Measurements from ENCODE around the gene ATF3.

Gene ATF3

DNA sequence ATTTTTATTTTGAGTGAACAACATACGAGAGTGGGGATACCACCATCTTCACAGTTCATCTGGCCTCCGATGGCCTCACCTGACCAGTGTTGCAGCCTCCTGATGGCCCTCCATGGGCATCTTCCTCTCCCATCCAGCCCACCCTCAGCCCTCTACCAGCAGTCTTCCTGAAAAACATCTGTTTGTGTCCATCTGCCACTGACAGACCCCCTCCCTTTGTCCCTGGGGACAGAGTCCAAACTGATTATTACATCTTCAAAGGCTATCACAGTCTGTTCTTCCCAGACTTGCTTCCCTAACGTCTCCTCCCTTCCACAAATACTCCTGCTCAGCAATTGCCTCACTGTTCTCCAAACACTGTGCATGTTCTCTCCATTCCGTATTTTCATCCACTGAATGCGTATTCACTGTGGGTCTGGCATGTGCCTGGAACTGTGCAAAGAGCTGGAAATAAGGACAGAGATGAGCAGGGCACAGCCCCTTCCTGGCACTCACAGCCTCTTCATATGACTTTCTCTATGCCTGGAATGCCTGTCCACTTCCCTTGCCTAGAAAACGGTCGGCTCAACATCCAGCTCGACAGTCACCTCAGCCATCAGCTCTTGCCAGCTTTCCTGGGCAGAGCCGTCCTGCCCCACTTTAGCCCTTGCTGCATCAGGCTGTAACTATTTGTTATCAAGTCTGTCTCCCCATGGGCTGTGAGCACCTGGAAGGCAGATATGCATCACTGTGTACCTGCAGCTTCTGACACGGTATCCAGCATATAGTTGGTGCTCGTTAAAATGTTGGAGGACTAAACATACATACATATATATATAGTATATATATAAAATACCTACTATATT is 8.3 kb upstream of the ATF3 start:
- TF ChIP-seq, protein P1, sequence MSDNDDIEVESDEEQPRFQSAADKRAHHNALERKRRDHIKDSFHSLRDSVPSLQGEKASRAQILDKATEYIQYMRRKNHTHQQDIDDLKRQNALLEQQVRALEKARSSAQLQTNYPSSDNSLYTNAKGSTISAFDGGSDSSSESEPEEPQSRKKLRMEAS (IDR thresholded peaks at IDR 0.05; ENCODE audit: low read depth, low read length): no peak
- TF ChIP-seq, protein P2, sequence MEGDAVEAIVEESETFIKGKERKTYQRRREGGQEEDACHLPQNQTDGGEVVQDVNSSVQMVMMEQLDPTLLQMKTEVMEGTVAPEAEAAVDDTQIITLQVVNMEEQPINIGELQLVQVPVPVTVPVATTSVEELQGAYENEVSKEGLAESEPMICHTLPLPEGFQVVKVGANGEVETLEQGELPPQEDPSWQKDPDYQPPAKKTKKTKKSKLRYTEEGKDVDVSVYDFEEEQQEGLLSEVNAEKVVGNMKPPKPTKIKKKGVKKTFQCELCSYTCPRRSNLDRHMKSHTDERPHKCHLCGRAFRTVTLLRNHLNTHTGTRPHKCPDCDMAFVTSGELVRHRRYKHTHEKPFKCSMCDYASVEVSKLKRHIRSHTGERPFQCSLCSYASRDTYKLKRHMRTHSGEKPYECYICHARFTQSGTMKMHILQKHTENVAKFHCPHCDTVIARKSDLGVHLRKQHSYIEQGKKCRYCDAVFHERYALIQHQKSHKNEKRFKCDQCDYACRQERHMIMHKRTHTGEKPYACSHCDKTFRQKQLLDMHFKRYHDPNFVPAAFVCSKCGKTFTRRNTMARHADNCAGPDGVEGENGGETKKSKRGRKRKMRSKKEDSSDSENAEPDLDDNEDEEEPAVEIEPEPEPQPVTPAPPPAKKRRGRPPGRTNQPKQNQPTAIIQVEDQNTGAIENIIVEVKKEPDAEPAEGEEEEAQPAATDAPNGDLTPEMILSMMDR (IDR thresholded peaks at IDR 0.05; ENCODE audit: low read depth, low read length): no peak
- no peak for TF ChIP-seq MYC (IDR thresholded peaks at IDR 0.05; ENCODE audit: low read depth, low read length)
- no peak for TF ChIP-seq POLR2A (IDR thresholded peaks at IDR 0.05; ENCODE audit: extremely low read depth, insufficient read length)
- H3K4me3 ChIP-seq (ENCODE audit: low read depth, low read length): no peak overlapping the region
- no peak for DNase-seq (ENCODE audit: low read depth)

DNA sequence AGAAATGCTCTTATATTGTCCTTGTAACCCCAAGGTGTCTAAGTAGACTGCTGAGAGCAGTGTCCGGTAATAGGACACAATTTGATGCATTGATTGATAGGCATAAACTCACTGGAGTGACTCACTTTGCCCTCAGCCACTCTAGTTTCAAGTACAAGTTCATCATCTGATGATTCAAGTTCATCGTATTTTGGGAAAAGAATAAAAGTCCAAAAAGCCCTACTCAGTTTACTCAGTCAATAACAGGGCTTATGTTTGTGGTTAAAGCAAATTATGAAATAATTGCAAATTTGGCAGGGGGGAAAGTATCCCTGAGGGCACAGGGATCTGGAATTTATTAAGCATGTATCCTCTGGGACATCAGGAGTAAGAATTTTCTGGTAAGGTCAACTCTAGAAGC is 7.6 kb upstream of the ATF3 start:
- DNase-seq (ENCODE audit: low read depth): no peak
- TF ChIP-seq POLR2A (IDR thresholded peaks at IDR 0.05; ENCODE audit: extremely low read depth, insufficient read length) (no peak), MYC (IDR thresholded peaks at IDR 0.05; ENCODE audit: low read depth, low read length) (no peak)
- TF ChIP-seq, protein P1 (IDR thresholded peaks at IDR 0.05; ENCODE audit: low read depth, low read length): no peak
- no peak overlapping the region for H3K4me3 ChIP-seq (ENCODE audit: low read depth, low read length)

DNA sequence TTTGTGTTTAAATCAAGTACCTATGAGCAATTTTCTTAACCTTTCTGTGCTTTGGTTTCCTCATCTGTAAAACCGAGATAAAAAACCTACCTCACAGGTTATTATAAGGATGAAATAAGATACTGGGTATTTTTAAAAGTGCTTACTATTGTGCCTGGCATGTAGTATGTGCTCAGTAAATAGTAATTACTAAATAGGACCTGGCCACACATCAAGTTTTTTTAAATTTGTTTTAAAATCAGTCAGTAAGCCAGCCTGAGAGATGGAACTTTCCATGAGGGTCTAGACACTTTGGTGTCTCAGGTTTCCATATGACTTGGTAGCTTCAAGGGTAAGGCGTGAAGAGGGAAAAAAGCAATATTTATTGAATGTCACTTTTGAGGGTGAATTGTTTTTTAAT is 7.0 kb upstream of the ATF3 start:
- no peak overlapping the region for H3K4me3 ChIP-seq (ENCODE audit: low read depth, low read length)
- TF ChIP-seq, protein P1 (IDR thresholded peaks at IDR 0.05; ENCODE audit: low read depth, low read length): no peak
- TF ChIP-seq, protein P2 (IDR thresholded peaks at IDR 0.05; ENCODE audit: low read depth, low read length): no peak
- TF ChIP-seq POLR2A (IDR thresholded peaks at IDR 0.05; ENCODE audit: extremely low read depth, insufficient read length) (no peak), MYC (IDR thresholded peaks at IDR 0.05; ENCODE audit: low read depth, low read length) (no peak)
- DNase-seq (ENCODE audit: low read depth): no peak

DNA sequence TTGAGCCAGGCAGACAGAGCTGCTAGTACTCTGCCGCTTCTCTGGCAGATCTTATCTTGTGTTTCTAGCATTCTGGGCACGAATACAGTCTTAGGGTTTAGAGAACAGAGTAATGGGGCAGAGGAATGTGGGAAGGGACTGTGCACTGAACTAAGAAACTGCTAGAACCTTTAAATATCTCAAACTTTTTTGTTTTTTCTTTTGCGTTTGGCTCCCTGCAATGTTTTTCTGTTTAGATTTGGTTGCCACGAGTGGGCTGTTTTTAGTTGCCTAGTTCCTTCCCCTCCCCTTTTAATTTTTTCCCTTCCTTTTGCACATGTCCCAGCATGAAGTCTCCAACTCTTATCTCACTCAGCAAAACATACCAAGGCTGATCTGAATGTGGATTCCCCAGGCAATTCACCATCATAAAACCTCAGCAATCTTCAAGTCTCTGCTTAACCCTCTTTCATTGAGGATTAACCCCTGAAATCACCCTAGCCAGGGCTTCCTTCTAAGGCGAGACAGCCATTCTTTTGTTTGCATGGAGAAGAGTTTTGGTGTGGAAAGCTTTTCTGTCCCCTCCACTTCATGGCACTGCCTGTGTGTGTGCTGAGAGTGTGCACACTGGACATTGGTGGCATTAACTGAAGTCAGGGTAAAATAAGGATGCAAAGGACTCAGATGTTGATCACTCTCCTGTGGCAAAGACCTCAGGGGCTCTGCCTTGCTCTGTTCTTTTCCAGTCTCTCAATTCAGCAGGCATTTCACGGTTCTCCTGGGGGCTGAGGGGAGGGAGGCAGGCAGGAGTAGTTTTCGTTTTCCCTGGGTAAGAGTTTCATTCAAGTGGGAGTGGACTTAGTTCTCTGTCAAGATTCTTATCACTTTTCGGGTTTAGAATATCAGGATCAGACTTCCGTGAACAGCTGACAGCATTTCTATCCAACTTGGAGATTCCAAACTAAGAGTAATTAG is 2.8 kb upstream of the ATF3 start:
- no peak for DNase-seq (ENCODE audit: low read depth)
- TF ChIP-seq POLR2A (IDR thresholded peaks at IDR 0.05; ENCODE audit: extremely low read depth, insufficient read length): no peak
- TF ChIP-seq MYC (IDR thresholded peaks at IDR 0.05; ENCODE audit: low read depth, low read length): no peak
- TF ChIP-seq, protein P2 (IDR thresholded peaks at IDR 0.05; ENCODE audit: low read depth, low read length): no peak
- TF ChIP-seq, protein P1 (IDR thresholded peaks at IDR 0.05; ENCODE audit: low read depth, low read length): no peak
- no peak overlapping the region for H3K4me3 ChIP-seq (ENCODE audit: low read depth, low read length)

DNA sequence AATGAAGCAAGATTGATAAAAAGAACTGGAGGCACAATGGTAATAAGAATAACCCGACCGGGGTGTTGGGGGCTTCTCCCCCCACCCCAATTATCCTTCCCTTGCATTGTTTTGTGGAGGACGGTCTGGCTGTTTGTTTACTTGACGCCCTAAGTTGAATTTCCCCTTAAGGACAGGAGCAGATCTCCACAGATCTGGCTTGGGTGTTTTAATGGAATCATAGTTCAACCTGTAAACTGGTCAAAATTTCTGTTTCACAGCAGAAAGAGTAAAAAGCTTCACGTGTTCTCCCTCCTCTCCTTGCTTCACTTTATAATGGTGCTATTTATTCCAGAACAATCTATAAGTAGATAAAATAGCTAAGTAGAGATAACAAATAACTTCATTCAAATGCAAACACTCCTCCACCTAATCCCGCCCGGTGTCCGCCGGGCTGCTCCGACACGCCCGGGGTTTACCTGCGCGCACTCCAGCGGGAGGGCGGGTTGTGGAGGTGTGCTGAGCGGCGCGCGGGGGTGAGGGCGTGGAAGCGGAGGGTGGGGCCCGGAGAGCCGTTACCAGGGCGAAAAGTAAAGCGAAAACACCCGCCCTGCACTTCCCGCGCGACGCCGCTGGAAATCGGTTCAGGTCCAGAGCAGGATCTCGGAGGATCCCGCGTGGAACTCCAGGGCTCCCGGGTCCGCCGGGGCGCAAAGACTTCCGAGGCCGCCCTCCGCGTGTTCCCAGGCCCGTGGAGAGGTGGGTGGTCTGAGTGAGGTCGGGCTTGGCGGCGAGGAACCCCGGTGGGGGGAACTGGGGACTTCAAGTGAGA is 2.0 kb upstream of the ATF3 start:
- no peak for DNase-seq (ENCODE audit: low read depth)
- H3K4me3 ChIP-seq (ENCODE audit: low read depth, low read length): no peak overlapping the region
- TF ChIP-seq, protein P1 (IDR thresholded peaks at IDR 0.05; ENCODE audit: low read depth, low read length): no peak
- no peak for TF ChIP-seq MYC (IDR thresholded peaks at IDR 0.05; ENCODE audit: low read depth, low read length)
- TF ChIP-seq, protein P2 (IDR thresholded peaks at IDR 0.05; ENCODE audit: low read depth, low read length): no peak
- no peak for TF ChIP-seq POLR2A (IDR thresholded peaks at IDR 0.05; ENCODE audit: extremely low read depth, insufficient read length)
